HG03045 (cell line): ENCODE data around the gene RASGRF2.
"Not testable (repeated sequence)": the region's sequence is repeated elsewhere in the genome, so short reads cannot be mapped to it uniquely, and the experiment has no call there.

Experiments
- ATAC-seq: cut with Tn5 transposase; IDR thresholded peaks from one replicate; pipeline ENCODE4 v1.9.1; 2021; ENCODE audit warnings: mild to moderate bottlenecking, moderate library complexity; ENCODE audit not compliant: unreplicated experiment

The RASGRF2 gene

GRCh38 chr5:81268521-81269196 is 308.5 kb downstream of the RASGRF2 start:
- ATAC-seq: no peak

GRCh38 chr5:81269751-81270393 is 309.7 kb downstream of the RASGRF2 start:
- ATAC-seq: no peak

GRCh38 chr5:81270394-81271027 is 310.3 kb downstream of the RASGRF2 start:
- ATAC-seq: not testable (repeated sequence)
